Embryonic facial prominence (tissue), 1 donor: ENCODE data around the gene SEPTIN5.

ENCODE experiments used
- DNase-seq: peaks from one replicate; pipeline ENCODE4 v3.0.0-alpha.2; 2016; ENCODE audit errors: extremely low spot score

The SEPTIN5 gene

GRCh38 chr22:19732403-19733113 is 18.3 kb downstream of the SEPTIN5 start:
- DNase-seq: no peak

DNA sequence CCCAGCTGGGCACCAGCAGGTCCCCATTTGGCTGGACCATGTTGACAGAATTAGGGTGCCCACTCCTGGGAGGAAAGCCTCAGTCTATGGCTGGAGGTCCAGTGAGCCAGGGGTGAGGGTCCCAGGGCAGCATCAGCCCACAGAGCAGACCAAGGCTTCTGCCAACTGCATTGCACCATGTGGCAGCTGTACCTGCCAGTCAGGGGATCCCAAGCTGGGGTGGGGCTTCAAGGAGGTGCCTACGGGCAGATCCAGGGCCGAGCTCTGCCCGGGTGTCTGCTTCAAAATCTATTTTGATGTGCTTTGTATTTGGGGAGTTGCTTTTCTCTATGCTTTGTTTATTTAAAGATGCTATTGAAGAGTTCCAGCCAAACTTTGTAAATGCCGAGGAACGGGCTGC is 19.5 kb downstream of the SEPTIN5 start:
- DNase-seq: no peak

DNA sequence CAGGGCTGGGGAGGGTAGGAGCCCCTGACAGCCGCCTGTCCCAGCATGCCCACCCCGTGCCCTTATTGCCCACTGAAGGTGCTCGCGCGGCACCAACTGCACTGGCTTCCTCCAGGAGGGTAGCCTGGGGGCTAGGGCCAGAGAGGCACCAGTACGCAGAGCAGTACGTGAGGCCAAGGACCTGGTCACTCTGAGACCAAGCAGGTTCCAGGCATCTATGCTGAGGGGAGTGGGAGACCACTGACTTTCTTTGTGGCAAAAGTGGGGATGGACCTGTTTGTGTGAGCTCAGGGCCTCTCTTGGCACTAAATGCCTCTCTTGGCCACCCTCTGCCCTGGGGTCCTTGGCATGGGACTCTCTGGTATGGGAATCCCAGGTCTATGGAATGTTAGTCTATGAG is 19.9 kb downstream of the SEPTIN5 start:
- DNase-seq: no peak

- DNase-seq: no peak
Observed at GRCh38 chr22:19734837-19735382, 20.6 kb downstream of the SEPTIN5 start.

DNA sequence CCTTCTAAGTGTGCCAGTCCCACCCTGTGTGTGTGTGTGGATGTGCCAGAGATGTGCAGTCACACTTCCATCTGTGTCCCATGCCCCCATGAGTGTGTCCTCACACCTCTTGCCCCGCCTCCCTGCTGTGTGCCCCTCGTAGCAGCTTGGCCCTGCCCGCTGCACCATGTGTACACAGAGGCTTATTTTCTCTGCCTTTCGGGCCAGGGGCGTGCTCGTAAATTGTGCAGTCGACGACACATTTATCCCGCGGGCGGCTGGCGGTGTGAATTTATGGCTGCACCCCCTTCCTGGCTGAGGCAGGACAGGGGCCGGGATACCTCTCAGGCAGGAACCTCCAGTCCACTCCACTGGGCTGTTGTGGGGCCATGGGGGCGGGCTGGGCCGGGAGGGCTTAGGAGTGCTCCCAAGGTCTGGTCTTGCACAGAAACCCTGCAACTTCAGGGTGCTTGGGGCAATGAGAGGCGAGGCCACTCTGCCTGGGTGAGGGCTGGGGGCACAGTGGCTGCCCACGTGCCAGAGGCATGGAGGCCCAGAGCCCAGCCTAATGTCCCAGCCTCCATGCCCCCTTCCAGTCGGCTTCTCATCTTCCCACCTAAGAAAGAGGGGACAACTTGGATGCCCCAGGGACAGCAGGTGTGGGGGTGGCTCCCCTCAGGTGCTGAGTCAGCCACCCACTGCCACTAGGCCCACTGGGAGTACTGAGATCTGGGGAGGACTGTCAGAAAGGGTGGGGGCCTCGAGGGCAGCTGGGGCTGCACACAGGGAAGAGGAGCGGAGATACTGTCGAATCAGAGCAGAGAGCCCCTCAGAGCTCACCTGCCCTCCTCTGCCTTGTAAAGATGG is 21.6 kb downstream of the SEPTIN5 start:
- no peak for DNase-seq

- no peak for DNase-seq
Observed at GRCh38 chr22:19737846-19738663, 23.8 kb downstream of the SEPTIN5 start.

DNA sequence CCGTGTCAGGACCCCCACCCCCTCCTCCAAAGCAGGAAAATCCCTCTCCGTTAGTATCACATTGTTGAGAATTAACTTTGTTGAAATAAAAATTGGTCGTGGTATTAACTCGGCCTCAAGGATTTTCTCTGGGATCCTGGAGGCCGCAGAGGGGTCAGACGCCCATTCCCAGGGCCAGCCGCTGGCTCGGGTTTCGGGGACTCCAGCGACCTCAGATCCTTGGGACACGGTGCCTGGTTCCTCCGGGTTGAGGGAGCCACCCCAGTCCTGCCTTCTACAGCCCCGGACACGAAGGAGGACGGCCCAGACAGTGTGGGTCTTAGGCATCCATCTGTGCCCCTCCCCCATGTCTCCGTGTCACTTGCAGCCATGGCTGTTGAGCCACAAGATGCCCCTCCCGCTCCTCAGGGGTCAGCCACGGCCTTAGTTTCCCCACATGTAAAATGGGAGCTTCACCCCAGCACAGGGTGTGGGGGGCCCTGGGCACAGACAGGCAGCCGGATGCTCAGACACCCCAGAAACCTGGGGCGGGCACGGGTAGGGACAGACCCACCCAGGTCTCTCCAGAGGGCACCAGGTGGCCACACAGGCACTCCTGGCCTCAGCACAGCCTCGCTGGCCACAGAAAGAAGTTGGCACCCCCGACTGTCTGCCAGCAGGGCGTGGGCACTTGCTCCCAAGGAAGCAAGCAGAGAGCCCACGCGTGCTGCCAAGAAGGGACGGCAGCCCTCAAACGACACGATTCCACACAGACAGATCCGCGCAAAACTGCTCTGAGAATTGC is 24.6 kb downstream of the SEPTIN5 start:
- DNase-seq: no peak

- DNase-seq: no peak
Observed at GRCh38 chr22:19739448-19739895, 25.2 kb downstream of the SEPTIN5 start.

DNA sequence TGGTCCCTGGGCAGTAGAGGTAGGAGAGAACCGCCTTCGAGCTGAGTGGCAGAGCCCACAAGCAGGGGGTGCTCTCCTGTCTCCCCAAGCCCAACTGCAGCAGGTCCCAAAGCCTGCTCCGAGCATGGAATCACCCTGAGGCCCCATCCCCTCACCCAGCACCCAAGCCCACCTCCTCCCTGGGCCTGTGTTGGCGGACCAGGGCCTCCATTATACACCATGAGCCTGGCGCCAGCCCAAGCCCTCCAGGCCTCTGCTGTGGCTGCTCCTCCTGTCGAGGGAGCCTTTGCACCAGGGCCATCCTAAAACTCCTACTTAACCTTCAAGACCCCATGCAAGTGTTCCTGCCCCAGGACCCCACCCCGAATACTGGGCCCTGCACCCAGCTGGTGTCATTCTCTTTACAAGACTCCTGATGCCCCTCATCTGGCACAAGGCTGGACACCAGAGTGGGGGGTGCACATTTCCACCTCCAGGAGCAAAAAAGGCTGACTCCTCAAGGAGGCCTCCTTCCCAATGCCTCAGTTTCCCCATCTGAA is 25.7 kb downstream of the SEPTIN5 start:
- DNase-seq: no peak

DNA sequence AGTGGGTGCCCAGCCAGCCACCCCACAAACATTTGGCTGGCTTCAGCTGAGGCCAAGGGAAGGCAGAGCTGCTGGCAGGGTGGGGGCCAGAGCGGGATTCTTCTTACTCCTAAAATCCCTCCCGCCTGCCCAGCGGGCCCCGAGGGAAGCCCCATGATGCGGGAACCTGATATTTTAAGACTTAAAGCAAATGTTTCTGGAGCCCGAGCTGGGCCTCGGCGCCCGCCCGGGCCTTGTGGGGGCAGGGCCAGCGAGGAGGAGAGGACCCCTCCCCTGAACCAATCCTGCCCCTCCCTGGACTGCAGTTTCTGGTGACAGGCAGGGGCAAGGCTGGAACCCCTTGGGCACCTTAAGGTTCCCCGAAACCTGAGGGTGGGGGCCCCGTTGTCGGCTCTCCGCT is 26.3 kb downstream of the SEPTIN5 start:
- peak; percentile 56 for DNase-seq

DNA sequence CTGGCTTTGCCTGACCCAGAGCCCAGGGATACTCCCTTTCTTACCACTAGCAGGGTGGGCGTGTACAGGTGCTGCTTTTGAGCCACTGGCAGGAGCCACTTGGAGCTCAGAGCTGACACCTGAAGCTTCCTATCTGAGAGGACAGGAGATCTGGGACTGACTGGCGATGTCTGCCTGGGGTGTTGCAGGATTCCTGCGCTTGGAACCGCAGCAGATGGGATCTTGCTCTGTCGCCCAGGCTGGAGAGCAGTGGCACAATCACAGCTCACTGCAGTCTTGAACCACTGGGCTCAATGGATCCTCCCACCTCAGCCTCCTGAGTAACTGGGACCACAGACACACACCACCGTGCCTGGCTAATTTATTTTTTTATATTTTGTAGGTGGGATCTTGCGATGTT is 26.8 kb downstream of the SEPTIN5 start:
- no peak for DNase-seq

DNA sequence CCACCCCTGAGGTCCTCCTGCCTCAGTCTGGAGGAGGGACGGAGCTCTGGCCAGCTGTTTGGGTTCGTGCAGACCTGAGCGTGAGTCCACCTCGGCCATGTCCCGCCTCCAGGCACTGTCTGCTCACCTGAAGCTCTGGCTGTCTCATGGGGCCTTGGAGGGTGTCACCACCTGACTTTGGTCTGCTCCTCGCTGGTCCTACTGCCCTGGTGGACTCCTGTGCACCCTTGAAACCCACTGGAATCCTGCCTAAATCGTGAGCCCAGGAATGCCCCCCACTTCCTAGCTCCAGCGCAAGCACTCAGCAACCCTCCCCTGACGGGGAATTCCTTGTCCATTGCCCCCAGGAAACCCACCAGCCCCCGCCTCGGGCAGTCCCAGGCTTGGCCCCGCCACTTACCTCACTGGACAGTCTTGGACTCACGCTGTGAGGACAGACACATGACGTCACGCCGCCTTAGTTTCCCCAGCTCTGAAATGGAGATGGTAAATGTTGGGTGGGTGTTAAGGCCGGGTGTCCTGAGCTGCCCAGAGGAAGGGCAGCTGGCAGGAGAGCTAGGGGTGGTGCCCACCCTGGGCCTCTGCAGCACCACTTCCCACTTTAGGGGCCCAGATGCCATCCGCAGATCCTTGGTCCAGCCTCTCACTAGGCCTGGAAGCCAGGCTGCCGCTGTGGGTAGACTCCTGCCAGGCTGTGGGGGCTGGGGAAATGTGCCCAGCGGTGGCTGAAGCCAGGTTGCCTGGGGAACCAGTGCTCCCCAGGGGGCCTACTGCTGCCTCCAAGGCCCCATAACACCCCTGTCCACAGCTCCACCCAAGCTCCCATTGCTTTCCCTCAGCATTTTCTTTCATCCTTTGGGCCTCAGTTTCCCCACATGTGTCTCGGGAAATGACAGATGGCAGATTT is 28.1 kb downstream of the SEPTIN5 start:
- DNase-seq: no peak

DNA sequence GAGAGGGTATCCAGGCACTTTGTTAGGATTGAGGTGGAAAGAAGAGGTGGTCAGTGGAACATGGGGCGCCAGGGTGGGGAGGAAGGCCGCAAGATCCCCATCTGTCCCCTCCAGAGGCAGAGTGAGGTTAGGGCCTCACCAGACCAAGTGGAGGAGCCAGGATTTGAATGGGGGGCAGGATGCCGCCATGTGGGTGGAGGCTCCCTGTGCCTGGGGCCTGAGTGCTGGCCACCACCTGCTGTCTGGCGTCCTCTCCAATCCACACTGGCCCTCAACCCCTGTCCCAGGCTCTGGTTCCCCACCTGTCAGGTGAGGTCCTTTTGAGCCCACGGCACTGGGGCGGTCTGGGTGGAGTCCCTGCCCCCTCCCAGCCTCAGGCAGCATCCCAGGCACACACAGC is 28.8 kb downstream of the SEPTIN5 start:
- DNase-seq: no peak

- DNase-seq: no peak
Observed at GRCh38 chr22:19743651-19744050, 29.3 kb downstream of the SEPTIN5 start.

DNA sequence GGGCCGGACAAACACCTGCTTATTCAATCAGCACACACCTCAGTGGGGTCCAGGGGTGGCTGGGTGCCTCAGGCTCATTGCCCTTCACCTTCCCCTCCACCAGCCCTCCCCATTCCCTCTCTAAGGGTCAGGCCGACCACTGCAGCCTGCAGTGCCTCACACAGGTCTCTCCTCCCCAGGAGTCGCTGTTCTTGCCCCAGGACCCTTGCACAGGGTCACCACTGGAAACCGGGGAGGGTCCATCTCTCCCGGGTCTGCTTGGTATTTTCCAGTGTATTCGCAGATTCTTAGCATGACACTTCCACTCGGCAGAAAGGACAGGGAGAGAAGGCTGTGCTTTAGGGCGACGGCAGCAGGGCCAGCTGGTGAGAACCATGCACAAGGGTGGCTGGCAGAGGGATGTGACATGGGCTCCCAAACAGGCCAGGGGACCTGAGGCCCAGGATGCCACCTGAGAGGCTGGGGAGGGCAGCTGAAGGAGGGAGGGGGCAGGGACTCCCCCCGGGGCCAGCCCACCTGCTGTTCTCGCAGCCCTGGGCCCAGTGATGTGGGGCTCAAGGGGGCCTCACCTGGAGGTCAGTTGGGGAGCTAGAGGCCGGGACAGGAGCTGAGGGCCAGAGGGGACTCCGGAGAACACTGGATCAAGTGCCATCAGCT is 30.2 kb downstream of the SEPTIN5 start:
- no peak for DNase-seq

DNA sequence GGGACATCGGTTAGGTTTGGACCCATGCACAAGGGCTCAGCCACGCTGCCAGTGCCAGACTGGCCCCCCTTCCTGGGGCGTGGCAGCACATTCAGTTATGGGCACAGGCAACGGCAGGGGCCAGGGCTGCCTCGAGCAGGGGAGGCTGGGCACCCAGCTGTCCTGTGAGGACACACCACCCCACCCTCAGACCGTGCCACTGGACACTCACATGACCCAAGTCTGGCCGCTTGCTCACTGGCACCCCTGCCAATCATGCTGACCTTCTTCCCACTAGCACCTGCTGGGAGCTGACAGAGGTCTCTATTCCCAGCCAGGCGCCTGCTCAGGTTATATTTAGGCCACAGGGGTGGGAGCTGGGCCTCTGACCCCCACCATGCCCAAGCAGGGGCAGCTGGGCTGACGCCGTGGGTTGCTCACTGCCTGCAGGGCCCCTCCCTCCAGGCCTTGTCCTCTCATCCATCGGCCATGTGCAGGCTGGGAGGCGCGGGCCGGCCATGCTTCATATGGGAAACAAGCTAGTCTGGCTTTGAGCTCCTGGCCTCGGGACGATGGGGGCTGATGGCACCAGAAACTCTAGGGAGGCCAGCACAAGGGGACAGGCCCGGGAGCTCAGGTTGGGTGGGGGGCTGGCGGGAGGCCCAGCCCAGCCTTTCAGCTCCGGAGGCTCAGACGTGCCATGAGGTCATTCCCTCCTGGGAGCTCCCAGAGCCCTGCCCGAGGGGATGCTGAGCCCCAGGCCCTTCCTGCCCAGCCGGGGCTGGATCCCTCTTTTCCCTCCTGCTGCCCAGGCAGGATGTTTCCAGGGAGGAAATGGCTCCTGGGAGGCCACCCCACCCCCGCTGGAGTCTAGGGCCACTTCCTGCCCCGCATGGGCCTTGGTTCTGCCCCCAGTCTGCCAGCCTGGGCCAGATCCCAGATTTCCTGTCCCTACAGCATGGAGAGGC is 31.1 kb downstream of the SEPTIN5 start:
- DNase-seq: no peak

GRCh38 chr22:19746726-19747125 is 32.4 kb downstream of the SEPTIN5 start:
- DNase-seq: no peak

DNA sequence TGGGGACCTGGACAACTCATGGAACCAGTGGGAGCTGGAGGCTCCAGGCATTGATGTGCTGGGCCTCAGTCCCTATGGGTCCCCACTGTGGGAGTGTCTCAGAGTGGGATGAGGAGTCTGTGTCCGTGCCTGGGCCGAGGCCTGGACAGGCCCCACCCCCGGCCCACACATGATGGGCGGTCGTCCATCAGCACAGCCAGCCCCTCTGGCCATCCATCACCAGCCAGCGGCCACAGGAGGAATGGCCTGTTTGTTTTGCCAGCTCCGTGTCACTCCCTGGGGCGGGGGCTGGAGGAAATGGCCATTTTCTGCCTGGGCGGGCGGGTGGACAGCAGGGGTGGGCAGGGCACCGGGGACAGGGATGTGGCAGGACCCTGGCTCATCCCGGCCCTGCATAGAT is 33.2 kb downstream of the SEPTIN5 start:
- DNase-seq: no peak
